Chondrocyte (in vitro differentiated cells): ENCODE measurements around the gene CLMN. TPM values are rescaled to one million over a fixed set of nuclear protein-coding genes. Genes with fewer than 3 reads are reported as not detected.

Source experiments
- DNase-seq: peaks from one replicate; pipeline ENCODE4 v3.0.0; 2021; ENCODE audit warnings: mixed read lengths, low spot score
- H3K27ac Mint-ChIP-seq: one replicate; pipeline ENCODE4 v1.8.0; 2021; ENCODE audit warnings: mild to moderate bottlenecking, moderate library complexity, mixed read lengths; ENCODE audit not compliant: unreplicated experiment
- H3K27me3 Mint-ChIP-seq: 2 replicates; pipeline ENCODE4 v1.8.0; 2021; ENCODE audit warnings: low read depth, mixed read lengths
- H3K36me3 Mint-ChIP-seq: 2 replicates; pipeline ENCODE4 v1.8.0; 2021; ENCODE audit warnings: low read depth, mixed read lengths
- H3K4me1 Mint-ChIP-seq: 2 replicates; pipeline ENCODE4 v1.8.0; 2021; ENCODE audit warnings: low read depth, mild to moderate bottlenecking, mixed read lengths
- H3K4me3 Mint-ChIP-seq: one replicate; pipeline ENCODE4 v1.8.0; 2021; ENCODE audit warnings: mild to moderate bottlenecking, moderate library complexity, mixed read lengths; ENCODE audit not compliant: unreplicated experiment
- H3K9me3 Mint-ChIP-seq: 2 replicates; pipeline ENCODE4 v1.8.0; 2021; ENCODE audit warnings: low read depth, mixed read lengths
- total RNA-seq: library from RNA; stranded (reverse); gene quantifications from 3 replicates; pipeline ENCODE4 v1.2.1, GENCODE V29; 2021
- TF ChIP-seq, protein P1 (sequence below): fragments of 200-600 bp; sonication (generic); IDR thresholded peaks from 2 replicates; pipeline ENCODE4 v1.5.0; 2021; ENCODE audit warnings: antibody characterized with exemption, mild to moderate bottlenecking, moderate library complexity

CLMN gene
- total RNA-seq, 1 donor from 2014 or later, result 7.3 TPM

DNA sequence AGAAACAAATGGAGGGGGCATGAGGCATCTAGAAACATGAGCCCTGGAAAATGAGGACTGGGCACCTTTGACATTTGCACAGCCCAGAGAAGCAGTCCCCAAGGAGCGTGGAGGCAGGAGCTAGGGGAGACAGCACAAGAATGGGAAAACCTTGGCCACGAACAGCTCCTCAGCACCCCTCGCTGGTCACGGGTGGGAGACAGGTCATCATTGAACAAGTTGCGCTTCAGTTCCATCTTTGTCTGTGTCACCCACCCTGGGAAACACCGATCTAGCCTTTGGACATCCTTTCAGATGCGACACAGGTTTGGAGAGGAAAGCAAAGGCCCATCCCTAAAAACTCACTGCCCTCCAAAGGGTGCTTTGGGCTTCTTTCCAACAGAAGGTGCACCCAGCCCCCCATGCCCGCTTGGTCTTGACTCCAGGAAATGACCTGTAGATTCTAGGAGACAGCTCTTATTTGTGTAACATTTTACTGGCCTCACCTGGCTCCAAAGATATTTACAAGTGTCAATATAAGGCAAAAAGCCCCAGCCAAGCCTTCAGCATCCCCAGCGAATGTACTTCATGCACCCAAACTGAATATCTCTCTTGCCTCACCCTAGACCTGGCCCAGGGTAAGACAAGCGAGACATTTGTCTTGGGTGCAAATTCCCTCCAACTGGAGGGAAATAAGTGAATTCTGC is 28.8 kb upstream of the CLMN start:
- DNase-seq, result no peak
- peaks cover 19% of the 10 kb centered on the region for H3K27me3 Mint-ChIP-seq
- no peaks in the 10 kb centered on the region for H3K4me1 Mint-ChIP-seq
- TF ChIP-seq, protein P1, sequence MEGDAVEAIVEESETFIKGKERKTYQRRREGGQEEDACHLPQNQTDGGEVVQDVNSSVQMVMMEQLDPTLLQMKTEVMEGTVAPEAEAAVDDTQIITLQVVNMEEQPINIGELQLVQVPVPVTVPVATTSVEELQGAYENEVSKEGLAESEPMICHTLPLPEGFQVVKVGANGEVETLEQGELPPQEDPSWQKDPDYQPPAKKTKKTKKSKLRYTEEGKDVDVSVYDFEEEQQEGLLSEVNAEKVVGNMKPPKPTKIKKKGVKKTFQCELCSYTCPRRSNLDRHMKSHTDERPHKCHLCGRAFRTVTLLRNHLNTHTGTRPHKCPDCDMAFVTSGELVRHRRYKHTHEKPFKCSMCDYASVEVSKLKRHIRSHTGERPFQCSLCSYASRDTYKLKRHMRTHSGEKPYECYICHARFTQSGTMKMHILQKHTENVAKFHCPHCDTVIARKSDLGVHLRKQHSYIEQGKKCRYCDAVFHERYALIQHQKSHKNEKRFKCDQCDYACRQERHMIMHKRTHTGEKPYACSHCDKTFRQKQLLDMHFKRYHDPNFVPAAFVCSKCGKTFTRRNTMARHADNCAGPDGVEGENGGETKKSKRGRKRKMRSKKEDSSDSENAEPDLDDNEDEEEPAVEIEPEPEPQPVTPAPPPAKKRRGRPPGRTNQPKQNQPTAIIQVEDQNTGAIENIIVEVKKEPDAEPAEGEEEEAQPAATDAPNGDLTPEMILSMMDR, result no peak
- no peak overlapping the region for H3K27ac Mint-ChIP-seq
- H3K9me3 Mint-ChIP-seq, result peaks cover under 1% of the 10 kb centered on the region
- no peak overlapping the region for H3K4me3 Mint-ChIP-seq
- H3K36me3 Mint-ChIP-seq, result peaks cover 1% of the 10 kb centered on the region

DNA sequence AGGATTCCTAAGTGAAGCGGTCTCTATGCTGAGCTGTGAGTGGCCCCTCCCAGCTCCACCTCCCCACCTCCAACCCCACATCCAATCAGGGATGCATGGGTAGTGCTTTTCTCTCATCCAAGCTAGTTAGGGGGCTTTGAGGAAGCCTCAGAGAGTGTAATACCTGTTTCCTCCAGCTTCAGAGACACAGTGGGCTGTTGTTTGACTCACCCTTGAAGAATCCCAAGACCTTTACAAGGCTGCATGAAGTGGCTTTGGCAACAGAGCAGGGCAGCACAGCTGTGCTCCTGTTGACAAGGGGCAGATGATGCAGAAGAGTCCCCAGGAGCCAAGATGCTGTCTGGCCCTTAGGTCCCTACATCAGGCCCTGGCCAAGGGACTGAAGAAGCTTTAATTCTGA is 27.1 kb upstream of the CLMN start:
- H3K4me1 Mint-ChIP-seq, result no peaks in the 10 kb centered on the region
- H3K27ac Mint-ChIP-seq, result no peak overlapping the region
- no peak for DNase-seq
- TF ChIP-seq, protein P1, result no peak
- H3K36me3 Mint-ChIP-seq, result no peaks in the 10 kb centered on the region
- peaks cover 17% of the 10 kb centered on the region for H3K27me3 Mint-ChIP-seq
- H3K9me3 Mint-ChIP-seq, result no peaks in the 10 kb centered on the region
- no peak overlapping the region for H3K4me3 Mint-ChIP-seq

DNA sequence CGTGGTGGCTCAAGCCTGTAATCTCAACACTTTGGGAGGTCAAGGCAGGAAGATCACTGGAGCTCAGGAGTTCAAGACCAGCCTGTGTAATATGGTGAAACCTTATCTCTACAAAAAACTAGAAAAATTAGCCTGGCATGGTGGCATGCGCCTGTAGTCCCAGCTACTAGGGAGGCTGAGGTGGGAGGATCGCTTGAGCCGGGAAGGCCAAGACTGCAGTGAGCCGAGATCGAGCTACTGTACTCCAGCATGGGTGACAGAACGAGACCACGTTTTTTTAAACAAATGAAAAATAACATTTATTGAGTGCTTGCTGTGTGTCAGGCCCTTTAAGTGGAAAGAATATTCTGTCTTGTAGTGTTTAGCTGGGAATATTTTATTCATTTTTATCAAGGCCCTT is 26.6 kb upstream of the CLMN start:
- Mint-ChIP-seq H3K36me3 (no peaks in the 10 kb centered on the region), H3K4me1 (no peaks in the 10 kb centered on the region), H3K9me3 (no peaks in the 10 kb centered on the region), H3K4me3 (no peak overlapping the region), H3K27ac (no peak overlapping the region), H3K27me3 (peaks cover 15% of the 10 kb centered on the region)
- TF ChIP-seq, protein P1, result no peak
- DNase-seq, result no peak

DNA sequence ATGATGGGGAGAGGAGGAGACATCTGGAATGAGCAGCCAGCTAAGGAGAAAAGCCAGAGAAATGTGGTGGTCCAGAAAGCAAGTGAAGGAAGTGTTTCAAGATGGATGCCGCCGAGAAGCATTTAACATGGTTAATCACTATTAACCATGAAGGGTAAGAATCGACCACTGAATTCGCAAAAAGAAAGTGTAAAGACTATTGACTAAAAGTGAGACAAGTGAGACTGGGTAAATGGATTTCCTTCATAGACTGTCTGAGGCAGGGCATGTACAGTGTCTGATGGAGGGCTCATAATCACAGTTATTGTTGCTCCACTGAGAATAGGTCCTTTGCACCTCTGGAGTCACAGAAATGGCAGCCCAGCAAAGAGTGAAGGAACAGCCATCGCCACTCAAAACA is 25.3 kb upstream of the CLMN start:
- Mint-ChIP-seq H3K36me3 (no peaks in the 10 kb centered on the region), H3K4me3 (no peak overlapping the region), H3K27me3 (peaks cover 13% of the 10 kb centered on the region), H3K27ac (no peak overlapping the region), H3K4me1 (peaks cover 7% of the 10 kb centered on the region), H3K9me3 (no peaks in the 10 kb centered on the region)
- no peak for DNase-seq
- TF ChIP-seq, protein P1, result no peak

DNA sequence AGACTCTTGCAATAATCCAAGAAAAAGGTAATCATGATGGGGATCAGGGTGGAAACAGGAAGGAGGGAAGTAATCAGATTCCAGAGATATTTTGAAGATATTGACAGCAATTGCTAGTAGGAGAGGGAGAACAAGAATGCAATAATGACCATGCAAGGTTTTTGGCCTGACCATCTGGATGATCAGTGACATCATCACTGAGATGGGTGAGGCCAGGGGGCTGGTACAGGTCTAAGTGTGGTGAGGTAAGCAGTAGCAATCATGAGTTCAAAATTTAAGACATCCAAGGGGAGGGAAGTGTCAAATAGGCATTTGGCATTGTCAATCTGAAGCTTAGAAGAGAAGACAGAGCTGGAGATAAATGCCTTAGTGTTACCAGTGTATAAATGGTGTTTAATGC is 24.8 kb upstream of the CLMN start:
- peaks cover 10% of the 10 kb centered on the region for H3K27me3 Mint-ChIP-seq

More for the DNA sequence above, 24.8 kb upstream of the CLMN start:
- H3K4me3 Mint-ChIP-seq, result no peak overlapping the region
- no peaks in the 10 kb centered on the region for H3K9me3 Mint-ChIP-seq
- no peak overlapping the region for H3K27ac Mint-ChIP-seq
- H3K36me3 Mint-ChIP-seq, result no peaks in the 10 kb centered on the region
- DNase-seq, result no peak
- peaks cover 9% of the 10 kb centered on the region for H3K4me1 Mint-ChIP-seq
- TF ChIP-seq, protein P1, result no peak
